Neutrophil (primary cell): ENCODE measurements around the gene CDK11A.
"Not testable (repeated sequence)": the region's sequence is repeated elsewhere in the genome, so short reads cannot be mapped to it uniquely, and the experiment has no call there.

Source experiments
- H3K27ac ChIP-seq: fragments of 200-600 bp; sonication (generic); 2 replicates; pipeline ENCODE4 v1.5.1; 2016; ENCODE audit warnings: mild to moderate bottlenecking, moderate library complexity
- H3K27me3 ChIP-seq: fragments of 200-600 bp; sonication (generic); 2 replicates; pipeline ENCODE4 v1.6.0; 2016; ENCODE audit warnings: mild to moderate bottlenecking
- H3K36me3 ChIP-seq: fragments of 200-600 bp; sonication (generic); 2 replicates; pipeline ENCODE4 v1.5.1; 2017
- H3K4me1 ChIP-seq, 2 experiments: fragments of 200-600 bp in 1 of 2; sonication (generic) in 1 of 2; 1 replicate in 1 of 2; 2 replicates in 1 of 2; pipeline versions ENCODE4 v1.5.1 to v1.6.1; 2013 to 2016; ENCODE audit warnings: low read depth in 1 of 2, low read length in 1 of 2, mild to moderate bottlenecking in 1 of 2, moderate library complexity in 1 of 2; ENCODE audit not compliant: control insufficient read depth in 1 of 2, insufficient read depth in 1 of 2
- H3K4me3 ChIP-seq, 2 experiments: fragments of 200-600 bp in 1 of 2; sonication (generic) in 1 of 2; 1 replicate in 1 of 2; 2 replicates in 1 of 2; pipeline ENCODE4 v1.5.1; 2013 to 2016; ENCODE audit warnings: low read depth in 1 of 2, low read length in 1 of 2, mild to moderate bottlenecking in 1 of 2, moderate library complexity in 1 of 2
- H3K9me3 ChIP-seq: fragments of 200-600 bp; sonication (generic); 2 replicates; pipeline ENCODE4 v1.5.1; 2016
- TF ChIP-seq, protein P1 (sequence below): fragments of 200-600 bp; sonication (generic); IDR thresholded peaks from 2 replicates; pipeline ENCODE4 v1.5.1; 2016; ENCODE audit warnings: antibody characterized with exemption

Gene CDK11A

GRCh38 chr1:1662392-1662791, 61.8 kb downstream of the CDK11A start:
- not testable (repeated sequence) for H3K9me3 ChIP-seq, H3K27me3 ChIP-seq, H3K4me3 ChIP-seq
- H3K4me1 ChIP-seq: peaks cover 11 to 24% of the 10 kb centered on the region in 2 experiments
- peaks cover 25% of the 10 kb centered on the region for H3K36me3 ChIP-seq
- H3K27ac ChIP-seq: peak overlapping the region; percentile 55

DNA sequence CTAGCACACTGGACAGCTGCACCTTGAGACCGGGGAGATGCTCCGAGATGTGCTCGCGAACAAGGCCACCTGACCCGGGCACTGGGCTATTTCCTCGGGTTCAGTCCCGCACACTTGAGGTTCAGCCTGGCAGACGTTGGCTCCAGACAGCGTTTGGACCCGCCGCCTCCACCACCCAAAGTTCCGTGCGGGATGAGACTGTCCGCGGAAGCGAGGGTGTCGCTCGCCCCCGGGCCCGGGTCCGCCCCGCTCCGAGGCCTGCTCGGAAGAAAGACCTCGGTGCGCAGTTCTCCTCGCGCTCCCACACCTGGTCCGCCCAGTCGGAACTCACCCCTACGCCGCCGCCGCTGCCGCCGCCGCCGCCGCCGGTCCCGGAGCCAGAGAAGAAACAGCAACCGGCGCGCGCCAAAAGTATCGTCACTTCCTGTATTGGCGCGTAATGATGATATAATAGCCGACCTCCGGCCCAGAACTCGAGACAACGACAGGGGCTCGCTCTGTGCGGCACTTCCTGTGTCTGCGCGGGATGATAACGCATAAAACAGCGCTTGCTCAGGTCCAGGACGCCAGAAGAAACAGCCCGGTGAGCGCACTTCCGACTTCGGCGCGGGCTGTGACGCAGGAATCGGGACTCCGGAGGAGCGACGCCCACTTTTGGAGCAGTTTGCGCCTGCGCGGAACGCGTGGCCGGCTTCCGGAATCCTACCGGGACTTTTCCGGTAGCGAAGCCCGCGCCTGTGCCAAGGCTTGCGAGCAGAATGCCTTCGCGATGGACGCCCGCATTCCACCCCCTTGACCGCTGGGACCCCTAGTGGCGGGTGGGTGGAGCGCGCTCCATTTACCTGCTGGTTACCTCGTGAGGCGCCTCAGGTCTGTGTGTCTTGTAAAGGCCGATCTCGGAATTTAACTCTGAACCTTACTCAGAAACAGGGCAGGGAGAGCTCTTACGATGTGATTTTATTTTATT, 65.3 kb downstream of the CDK11A start, which contains the start of gene CDK11B:
CDK11B (minus strand) TSS at position 422 of the 967 bp plus-strand sequence. CDS start 1,519 bp downstream, outside the sequence.
- Histone ChIP-seq H3K27ac (peak within 1 kb of the TSS; percentile 100), H3K4me1 (peaks cover 11 to 24% of the 10 kb centered on the region in 2 experiments), H3K36me3 (peaks cover 33% of the 10 kb centered on the region), H3K4me3 (peak within 1 kb of the TSS; percentile 73 to 81)
- not testable (repeated sequence) for H3K9me3 ChIP-seq, H3K27me3 ChIP-seq
- TF ChIP-seq, protein P1, sequence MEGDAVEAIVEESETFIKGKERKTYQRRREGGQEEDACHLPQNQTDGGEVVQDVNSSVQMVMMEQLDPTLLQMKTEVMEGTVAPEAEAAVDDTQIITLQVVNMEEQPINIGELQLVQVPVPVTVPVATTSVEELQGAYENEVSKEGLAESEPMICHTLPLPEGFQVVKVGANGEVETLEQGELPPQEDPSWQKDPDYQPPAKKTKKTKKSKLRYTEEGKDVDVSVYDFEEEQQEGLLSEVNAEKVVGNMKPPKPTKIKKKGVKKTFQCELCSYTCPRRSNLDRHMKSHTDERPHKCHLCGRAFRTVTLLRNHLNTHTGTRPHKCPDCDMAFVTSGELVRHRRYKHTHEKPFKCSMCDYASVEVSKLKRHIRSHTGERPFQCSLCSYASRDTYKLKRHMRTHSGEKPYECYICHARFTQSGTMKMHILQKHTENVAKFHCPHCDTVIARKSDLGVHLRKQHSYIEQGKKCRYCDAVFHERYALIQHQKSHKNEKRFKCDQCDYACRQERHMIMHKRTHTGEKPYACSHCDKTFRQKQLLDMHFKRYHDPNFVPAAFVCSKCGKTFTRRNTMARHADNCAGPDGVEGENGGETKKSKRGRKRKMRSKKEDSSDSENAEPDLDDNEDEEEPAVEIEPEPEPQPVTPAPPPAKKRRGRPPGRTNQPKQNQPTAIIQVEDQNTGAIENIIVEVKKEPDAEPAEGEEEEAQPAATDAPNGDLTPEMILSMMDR: peak; percentile 43
